ENCODE results near the gene RPL15.
"Not testable (repeated sequence)": the region's sequence is repeated elsewhere in the genome, so short reads cannot be mapped to it uniquely, and the experiment has no call there.

RPL15 gene

DNA sequence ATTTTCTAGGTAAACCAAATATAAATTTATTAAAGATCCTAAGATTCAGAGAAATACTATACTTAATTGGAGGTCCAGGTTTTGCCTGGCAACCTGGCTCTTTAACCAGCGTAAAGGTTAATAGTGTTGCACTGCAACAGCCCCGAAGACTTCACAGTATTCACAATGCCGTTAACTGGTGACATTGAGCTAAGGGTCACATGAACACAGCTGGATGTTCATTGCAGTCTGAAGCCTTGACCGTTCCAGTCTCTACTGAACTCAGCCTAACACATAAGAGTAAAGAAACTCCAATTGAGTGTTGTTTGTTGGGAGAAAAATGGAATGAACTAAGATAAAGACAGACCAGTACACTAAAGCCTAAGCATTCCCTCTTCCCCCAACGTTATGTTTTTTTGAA, 27.0 kb upstream of the RPL15 start:
- DNase-seq = no peak

DNA sequence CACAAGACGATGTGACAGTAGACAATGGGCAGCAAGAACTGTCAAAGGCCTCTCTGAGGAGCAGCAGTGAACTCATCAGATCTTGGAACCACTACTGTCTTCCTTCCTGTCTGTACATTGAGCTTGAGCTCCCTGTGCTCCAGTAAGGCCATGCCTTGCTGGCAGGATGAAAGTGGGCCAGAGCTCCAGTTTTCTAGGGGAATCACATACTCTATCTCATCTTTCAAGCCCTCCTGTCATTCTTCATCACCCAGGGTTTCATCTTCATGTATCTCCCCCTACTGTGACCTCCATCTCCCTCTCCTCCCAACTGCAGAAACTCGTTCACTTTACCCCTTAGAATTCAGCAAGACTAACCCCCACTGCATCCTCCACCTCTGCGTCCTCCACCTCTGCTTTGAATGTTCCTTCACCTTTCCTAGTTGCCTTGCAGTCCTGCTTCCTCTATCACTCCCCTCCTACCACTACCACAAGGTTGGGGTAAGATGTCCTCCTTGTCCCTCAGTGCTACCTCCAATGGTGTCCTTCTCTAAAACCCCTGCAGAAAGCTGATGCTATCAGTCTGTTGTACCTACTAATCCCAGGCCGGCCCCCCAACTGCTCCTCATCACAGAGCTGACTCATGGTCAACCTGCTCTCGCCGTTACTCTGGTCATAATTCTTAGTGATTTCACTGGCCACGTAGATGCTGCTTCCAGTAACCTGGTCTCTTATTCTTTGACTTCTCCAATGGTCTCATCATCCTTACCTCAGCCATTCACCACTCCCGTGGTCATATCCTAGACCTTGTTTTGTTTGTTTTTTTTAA, 22.5 kb upstream of the RPL15 start:
- DNase-seq = no peak

GRCh38 chr3:23895181-23895580, 21.8 kb upstream of the RPL15 start:
- DNase-seq = no peak

GRCh38 chr3:23900744-23901143, 16.2 kb upstream of the RPL15 start:
- DNase-seq = no peak

GRCh38 chr3:23904545-23904944, 12.4 kb upstream of the RPL15 start:
- no peak for DNase-seq

- DNase-seq = no peak
These were observed 7.6 kb upstream of the RPL15 start for GRCh38 chr3:23909341-23909740.

GRCh38 chr3:23911397-23911796, 5.5 kb upstream of the RPL15 start:
- no peak for DNase-seq

DNA sequence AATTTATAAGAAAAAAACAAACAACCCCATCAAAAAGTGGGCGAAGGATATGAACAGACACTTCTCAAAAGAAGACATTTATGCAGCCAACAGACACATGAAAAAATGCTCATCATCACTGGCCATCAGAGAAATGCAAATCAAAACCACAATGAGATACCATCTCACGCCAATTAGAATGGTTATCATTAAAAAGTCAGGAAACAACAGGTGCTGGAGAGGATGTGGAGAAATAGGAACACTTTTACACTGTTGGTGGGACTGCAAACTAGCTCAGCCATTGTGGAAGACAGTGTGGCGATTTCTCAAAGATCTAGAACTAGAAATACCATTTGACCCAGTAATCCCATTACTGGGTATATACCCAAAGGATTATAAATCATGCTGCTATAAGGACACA, 4.6 kb upstream of the RPL15 start:
- not testable (repeated sequence) for DNase-seq

- no peak for DNase-seq
These were observed 3.8 kb upstream of the RPL15 start for GRCh38 chr3:23913182-23913581.

DNA sequence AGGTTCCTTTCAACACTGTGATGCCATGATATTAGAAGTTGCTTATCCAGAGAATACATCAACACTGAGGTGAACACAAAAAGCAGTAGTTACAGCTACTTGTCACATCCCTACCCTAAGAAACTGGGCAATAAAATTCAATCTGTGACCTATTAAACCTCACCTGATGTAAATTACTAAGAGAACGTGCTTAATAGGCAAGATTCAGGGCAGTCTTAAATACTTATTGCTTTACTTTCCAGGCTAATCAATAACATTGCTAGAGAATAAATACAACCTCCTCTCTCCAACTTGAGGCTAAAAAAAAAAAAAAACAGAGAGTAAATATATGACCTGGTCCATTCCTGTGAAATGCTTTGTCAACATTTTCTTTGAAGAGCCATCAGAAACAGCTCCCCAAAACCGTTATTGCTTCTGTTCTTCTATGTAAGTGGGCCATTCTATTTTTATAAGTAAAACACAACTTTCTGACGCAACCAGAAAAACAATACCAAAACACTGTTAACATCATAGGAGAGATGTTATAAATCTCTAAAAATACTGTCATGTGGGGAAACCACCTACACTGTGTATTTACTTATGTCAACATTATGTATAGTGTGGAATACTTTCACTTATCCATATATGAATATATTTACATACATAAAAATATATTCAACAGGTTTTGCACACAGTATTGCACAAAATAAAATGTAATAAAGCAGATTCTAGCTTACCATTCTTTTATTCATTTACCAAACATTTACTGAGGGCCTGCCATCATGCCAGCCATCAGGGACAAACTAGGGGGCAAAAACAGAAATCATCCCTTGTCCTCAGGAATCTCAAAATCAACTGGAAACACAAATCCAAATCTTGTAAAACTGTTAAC, 2.8 kb upstream of the RPL15 start:
- no peak for DNase-seq

- no peak for DNase-seq
These were observed 1.3 kb upstream of the RPL15 start for GRCh38 chr3:23915537-23916108.

- DNase-seq = no peak
These were observed 613 bp upstream of the RPL15 start for GRCh38 chr3:23916152-23916885.

DNA sequence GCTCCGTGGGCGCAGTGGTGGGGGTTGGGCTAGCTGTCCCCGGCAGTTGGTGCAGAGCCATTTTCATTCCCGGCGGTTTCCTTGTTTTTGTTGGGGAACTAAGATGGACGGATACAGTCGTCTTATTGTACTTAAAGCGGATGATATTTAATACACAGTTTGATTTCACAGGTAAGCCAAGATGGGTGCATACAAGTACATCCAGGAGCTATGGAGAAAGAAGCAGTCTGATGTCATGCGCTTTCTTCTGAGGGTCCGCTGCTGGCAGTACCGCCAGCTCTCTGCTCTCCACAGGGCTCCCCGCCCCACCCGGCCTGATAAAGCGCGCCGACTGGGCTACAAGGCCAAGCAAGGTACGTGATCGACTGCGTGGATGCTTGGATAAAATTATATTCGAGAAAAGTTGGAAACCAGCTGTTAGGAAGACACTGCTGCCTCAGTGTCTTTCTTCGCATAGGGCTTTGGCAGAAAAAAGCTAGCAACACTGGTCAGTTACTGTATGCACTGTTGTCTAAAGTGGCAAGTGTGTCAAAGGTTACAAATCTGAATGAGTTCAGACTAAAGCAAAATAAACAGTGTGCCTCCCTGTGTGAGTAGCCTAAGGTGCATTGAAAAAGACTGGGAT, 859 bp downstream of the RPL15 start:
- DNase-seq = not testable (repeated sequence)

DNA sequence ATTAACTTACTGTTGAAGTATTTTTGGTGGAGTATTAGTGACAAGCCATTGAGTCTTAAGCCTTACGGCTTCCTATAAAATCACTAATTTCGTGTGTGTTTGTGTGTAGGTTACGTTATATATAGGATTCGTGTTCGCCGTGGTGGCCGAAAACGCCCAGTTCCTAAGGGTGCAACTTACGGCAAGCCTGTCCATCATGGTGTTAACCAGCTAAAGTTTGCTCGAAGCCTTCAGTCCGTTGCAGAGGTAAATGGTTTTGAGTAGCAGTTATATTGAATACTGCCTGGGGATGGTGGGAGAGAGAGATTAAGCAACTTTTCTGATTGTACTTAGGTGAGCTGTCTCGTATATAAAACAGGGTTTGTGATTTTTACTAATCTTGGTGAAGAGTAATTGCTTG, 1.4 kb downstream of the RPL15 start:
- not testable (repeated sequence) for DNase-seq

- DNase-seq = no peak
These were observed 2.7 kb downstream of the RPL15 start for GRCh38 chr3:23919628-23920027.

- DNase-seq = no peak
These were observed 3.3 kb downstream of the RPL15 start for GRCh38 chr3:23920151-23920655.

- DNase-seq = no peak
These were observed 4.2 kb downstream of the RPL15 start for GRCh38 chr3:23921052-23921511.

DNA sequence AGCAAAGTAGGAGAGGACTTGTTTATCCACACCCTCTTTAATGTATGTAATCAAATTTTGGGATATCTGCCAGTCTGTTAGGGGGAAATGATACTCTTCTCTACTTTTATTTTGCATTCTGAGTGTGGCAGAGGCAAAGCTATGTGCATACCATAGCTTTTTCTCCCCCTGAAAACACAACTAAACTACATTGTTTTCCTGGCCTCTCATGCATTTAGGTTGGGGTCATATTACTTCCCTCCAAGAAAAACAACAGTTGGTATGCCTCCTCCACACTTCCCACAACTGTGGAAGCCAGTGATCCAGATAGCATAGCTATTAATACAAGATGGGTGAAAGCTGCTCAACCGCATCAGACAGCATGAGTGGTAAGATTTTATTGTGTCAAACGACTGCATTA, 6.9 kb downstream of the RPL15 start:
- DNase-seq = no peak

DNA sequence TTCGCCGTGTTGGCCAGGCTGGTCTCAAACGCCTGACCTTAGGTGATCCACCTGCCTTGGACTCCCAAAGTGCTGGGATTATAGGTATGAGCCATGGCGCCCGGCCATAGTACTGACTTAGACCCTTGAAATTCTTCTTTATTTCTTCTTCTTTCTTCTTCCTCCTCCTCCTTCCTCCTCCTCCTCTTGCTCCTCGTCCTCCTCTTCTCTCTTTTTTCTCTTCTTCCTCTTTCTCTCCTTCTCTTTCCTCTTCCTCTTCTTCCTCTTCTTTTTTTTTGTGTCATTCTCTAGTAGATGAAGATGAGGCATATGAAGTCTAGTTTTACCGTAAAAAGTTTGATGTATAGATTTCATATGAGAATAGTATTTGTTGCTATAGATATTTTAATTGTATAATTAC, 9.3 kb downstream of the RPL15 start:
- no peak for DNase-seq

- DNase-seq = no peak
These were observed 9.8 kb downstream of the RPL15 start for GRCh38 chr3:23926736-23927135.

GRCh38 chr3:23928524-23928923, 11.6 kb downstream of the RPL15 start:
- DNase-seq = no peak

DNA sequence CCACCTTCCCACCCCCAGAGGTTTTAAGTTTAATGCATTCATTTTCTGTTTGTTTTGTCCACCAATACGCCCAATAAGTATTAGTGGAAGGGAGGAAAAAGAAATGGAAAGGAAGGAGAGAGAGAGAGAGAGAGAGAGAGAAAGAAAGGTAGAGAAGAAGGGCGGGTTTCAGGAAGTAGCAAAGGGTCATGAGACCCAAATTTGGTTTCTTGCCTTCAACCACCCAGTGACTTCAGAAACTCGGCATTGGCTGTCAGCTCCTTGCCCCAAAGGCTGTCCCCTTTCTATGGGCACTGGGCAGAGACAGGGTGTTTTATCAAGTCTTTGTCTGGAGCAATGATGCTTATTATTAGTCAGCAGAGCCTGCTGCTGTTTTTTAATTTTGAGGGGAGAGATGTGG, 14.7 kb downstream of the RPL15 start:
- DNase-seq = no peak
